MM.1S (cell line): Measurements from ENCODE around the gene SLC24A4.

Source experiments
- EZH2 ChIP-seq: fragments of 300-600 bp; sonication (generic); optimal IDR thresholded peaks from 2 replicates; pipeline ENCODE3; 2017; ENCODE audit warnings: low read depth, mild to moderate bottlenecking, antibody characterized with exemption, low read length, mixed read lengths
- TF ChIP-seq, protein P1 (sequence below): fragments of 300-600 bp; sonication (generic); IDR thresholded peaks from 2 replicates; pipeline ENCODE4 v1.5.1; 2016; ENCODE audit warnings: antibody characterized with exemption, low read length, mixed read lengths

DNA sequence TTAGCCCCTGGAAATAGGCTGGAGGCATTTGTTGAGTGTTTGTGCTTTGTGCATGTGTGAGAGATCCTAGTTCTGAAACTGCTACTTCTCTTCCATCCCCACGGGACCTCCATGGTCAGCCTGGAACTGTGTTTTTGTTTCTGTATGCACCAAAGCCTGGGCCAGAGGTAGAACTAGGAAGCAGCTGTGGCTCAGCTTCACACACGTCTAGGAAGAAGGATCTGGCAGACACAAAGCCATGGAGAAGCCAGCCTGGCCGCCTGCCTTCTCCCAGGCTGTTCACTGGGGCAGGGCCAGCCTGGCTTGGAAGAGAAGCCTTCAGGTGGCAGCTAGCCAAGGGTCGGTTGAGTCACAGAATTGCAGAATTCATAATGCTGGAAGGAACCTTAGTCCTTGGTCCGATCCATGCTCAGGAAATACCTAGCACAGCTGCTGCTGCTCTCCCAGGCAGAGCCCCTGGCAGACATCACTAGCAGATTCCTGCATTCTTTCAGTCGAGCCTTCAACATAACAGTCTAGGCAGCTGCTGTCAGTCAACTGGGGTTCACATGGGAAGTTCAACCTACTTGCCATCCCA, 217.6 kb downstream of the SLC24A4 start:
- no peak for TF ChIP-seq EZH2
- TF ChIP-seq, protein P1, sequence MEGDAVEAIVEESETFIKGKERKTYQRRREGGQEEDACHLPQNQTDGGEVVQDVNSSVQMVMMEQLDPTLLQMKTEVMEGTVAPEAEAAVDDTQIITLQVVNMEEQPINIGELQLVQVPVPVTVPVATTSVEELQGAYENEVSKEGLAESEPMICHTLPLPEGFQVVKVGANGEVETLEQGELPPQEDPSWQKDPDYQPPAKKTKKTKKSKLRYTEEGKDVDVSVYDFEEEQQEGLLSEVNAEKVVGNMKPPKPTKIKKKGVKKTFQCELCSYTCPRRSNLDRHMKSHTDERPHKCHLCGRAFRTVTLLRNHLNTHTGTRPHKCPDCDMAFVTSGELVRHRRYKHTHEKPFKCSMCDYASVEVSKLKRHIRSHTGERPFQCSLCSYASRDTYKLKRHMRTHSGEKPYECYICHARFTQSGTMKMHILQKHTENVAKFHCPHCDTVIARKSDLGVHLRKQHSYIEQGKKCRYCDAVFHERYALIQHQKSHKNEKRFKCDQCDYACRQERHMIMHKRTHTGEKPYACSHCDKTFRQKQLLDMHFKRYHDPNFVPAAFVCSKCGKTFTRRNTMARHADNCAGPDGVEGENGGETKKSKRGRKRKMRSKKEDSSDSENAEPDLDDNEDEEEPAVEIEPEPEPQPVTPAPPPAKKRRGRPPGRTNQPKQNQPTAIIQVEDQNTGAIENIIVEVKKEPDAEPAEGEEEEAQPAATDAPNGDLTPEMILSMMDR: no peak
